Esophagus squamous epithelium (tissue), 5 donors: ENCODE data around the gene MTR. TPM values are rescaled to one million over a fixed set of nuclear protein-coding genes. Genes with fewer than 3 reads are reported as not detected.

ENCODE experiments used
- DNase-seq: peaks from one replicate; lab custom pipeline; 2025; lab: John Stamatoyannopoulos, UW
- H3K27ac ChIP-seq, 4 donors: fragments of 200-600 bp; sonication (generic); one replicate each; pipeline ENCODE4 v1.5.1; 2016 to 2019; ENCODE audit warnings: mild to moderate bottlenecking in 1 of 4
- H3K27me3 ChIP-seq, 4 donors: fragments of 200-600 bp; sonication (generic); 1 replicate in 3 of 4; 2 replicates in 1 of 4; pipeline versions ENCODE4 v1.5.1 to v1.6.0; 2017 to 2021; ENCODE audit warnings: antibody characterized with exemption in 1 of 4
- H3K36me3 ChIP-seq, 3 donors: fragments of 200-600 bp; sonication (generic); one replicate each; pipeline ENCODE4 v1.5.1; 2016 to 2019
- H3K4me1 ChIP-seq, 3 donors: fragments of 200-600 bp; sonication (generic); one replicate each; pipeline ENCODE4 v1.5.1; 2017 to 2019
- H3K4me3 ChIP-seq, 4 donors: fragments of 200-600 bp; sonication (generic); 1 replicate in 3 of 4; 2 replicates in 1 of 4; pipeline ENCODE4 v1.5.1; 2016 to 2019; ENCODE audit warnings: mild to moderate bottlenecking in 2 of 4, moderate library complexity in 1 of 4
- H3K9me3 ChIP-seq, 3 donors: fragments of 200-600 bp; sonication (generic); one replicate each; pipeline ENCODE4 v1.5.1; 2016 to 2019
- CTCF ChIP-seq, 6 experiments: fragments of 450-650 bp in 4 of 6; fragments of 200-600 bp in 2 of 6; sonication (generic) in 2 of 6; IDR thresholded peaks; one replicate each; pipeline ENCODE4 v1.5.1; 2016 to 2019; ENCODE audit warnings: antibody characterized with exemption in 6 of 6, mild to moderate bottlenecking in 4 of 6, moderate library complexity in 4 of 6
- POLR2A ChIP-seq, 4 donors: fragments of 450-650 bp; IDR thresholded peaks; one replicate each; pipeline ENCODE4 v1.6.1; 2017; ENCODE audit warnings: antibody characterized with exemption in 4 of 4, mild to moderate bottlenecking in 4 of 4, moderate library complexity in 3 of 4
- WGBS, 2 donors: methylation state at CpG; one replicate each; pipeline ENCODE4 v1.1.5; 2018; 5-methylcytosine and 5-hydroxymethylcytosine counted together
- intact Hi-C: fragments of 100-400 bp; cut with DNase I; formaldehyde crosslinking; loops from one replicate; pipeline ENCODE4 v1.15.0; 2022
- total RNA-seq, 4 donors: library from RNA; depleted of rRNA; stranded (reverse); fragments of >200 nt; gene quantifications; one replicate each; pipeline ENCODE4 v1.1.0, GENCODE V29; 2016
- donor health status: DM: yes; HTN: yes; CAD: no.

MTR gene
- total RNA-seq, 4 donors from 2014 or later, result 5.8 to 21.6 (median 9.1) TPM

DNA sequence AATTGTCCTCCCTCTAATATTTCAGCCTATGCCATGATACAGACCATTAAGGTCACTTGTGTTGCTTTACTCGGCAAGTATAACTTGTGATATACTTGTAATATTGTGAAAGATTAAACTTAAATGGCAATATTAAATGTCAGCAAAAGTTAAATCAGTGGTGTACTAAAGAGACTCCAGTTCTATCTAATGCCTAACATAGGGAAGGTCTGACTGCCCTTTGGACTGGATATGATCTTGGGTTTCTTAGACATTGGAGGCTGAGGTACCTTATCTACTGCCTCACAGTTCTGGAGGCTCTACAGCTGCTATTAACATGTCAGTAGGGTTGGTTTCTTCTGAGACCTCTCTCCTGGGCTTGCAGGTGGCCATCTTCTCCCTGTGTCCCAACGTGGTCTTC lies 119.3 kb downstream of the MTR start:
- no peaks in the 10 kb centered on the region for H3K27me3 ChIP-seq
- H3K27ac ChIP-seq, result no peak overlapping the region
- no peaks in the 10 kb centered on the region for H3K36me3 ChIP-seq
- no peak for DNase-seq
- 62 to 70% methylated on average over 2 of the region's 2 CpGs for WGBS, 2 donors
- no peaks in the 10 kb centered on the region for H3K4me1 ChIP-seq
- intact Hi-C loops, result no loop called here
- H3K9me3 ChIP-seq, result peaks cover 0 to 6% (median 0%) of the 10 kb centered on the region in 3 donors
- no peak for TF ChIP-seq CTCF (IDR thresholded peaks at IDR 0.05)
- TF ChIP-seq POLR2A (IDR thresholded peaks at IDR 0.05), result no peak
- no peak overlapping the region for H3K4me3 ChIP-seq

DNA sequence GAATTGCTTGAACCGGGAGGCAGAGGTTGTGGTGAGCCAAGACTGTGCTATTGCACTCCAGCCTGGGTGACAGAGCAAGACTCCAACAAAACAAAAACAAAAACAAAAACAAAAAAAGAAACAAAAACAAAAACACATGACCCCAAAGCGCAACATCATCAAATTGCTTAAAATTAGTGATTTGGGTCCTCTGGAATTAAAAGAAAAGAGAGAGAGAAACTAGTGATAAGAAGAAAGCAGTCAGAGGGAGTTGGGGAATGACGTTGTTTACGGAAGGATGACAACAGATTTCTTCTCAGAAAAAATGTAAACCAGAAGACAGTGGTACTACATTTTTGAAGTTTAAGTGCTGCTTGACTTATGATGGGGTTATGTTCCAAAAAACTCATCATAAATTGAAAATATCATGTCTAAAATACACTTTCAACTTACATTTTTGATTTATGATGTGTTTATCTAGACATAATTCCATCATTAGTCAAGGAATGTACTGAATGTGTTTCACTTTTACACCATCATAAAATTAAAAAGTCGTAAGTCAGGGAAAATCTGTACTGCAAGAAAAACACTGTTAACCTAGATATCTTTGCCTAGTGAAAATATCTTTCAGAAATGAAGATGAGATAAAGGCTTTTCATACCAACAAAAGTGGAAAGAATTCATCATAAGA lies 121.2 kb downstream of the MTR start:
- Histone ChIP-seq H3K4me3 (no peak overlapping the region), H3K4me1 (no peaks in the 10 kb centered on the region), H3K9me3 (peaks cover 0 to 6% (median 0%) of the 10 kb centered on the region in 3 donors), H3K27me3 (no peaks in the 10 kb centered on the region), H3K27ac (no peak overlapping the region), H3K36me3 (no peaks in the 10 kb centered on the region)
- DNase-seq, result no peak
- 78 to 94% methylated on average over 5 of the region's 5 CpGs for WGBS, 2 donors
- intact Hi-C loops, result no loop called here
- no peak for TF ChIP-seq POLR2A (IDR thresholded peaks at IDR 0.05)
- TF ChIP-seq CTCF (IDR thresholded peaks at IDR 0.05), result no peak

GRCh38 chr1:236917448-236917847 lies 122.4 kb downstream of the MTR start:
- no peak for DNase-seq
- H3K36me3 ChIP-seq, result no peaks in the 10 kb centered on the region

GRCh38 chr1:236920286-236920894 lies 125.3 kb downstream of the MTR start:
- no peaks in the 10 kb centered on the region for H3K36me3 ChIP-seq
- WGBS, 2 donors, result 51 to 64% methylated on average over 3 of the region's 3 CpGs
- intact Hi-C loops, result no loop called here

More at GRCh38 chr1:236917448-236917847, 122.4 kb downstream of the MTR start:
- Histone ChIP-seq H3K9me3 (peaks cover 0 to 6% (median 0%) of the 10 kb centered on the region in 3 donors), H3K4me1 (no peaks in the 10 kb centered on the region), H3K4me3 (no peak overlapping the region), H3K27ac (no peak overlapping the region), H3K27me3 (no peaks in the 10 kb centered on the region)
- TF ChIP-seq CTCF (IDR thresholded peaks at IDR 0.05) (no peak), POLR2A (IDR thresholded peaks at IDR 0.05) (no peak)
- 100% methylated on average over 1 of the region's 1 CpG for WGBS, 2 donors
- intact Hi-C loops, result no loop called here

DNA sequence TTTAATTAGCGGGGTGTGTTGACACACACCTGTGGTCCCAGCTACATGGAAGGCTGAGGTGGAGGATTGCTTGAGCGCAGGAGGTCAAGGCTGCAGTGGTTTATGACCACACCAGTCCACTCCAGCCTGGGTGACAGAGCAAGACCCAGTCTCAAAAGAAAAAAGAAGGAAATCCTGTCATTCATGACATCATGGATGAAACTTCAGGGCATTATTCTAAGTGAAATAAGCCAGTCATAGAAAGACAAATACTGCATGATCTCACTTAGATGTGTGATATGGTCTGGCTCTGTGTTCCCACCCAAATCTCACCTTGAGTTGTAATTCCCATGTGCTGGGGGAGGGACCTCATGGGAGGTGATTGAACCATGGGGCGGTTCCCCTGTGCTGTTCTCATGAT lies 126.5 kb downstream of the MTR start:
- no peak overlapping the region for H3K4me3 ChIP-seq

More at GRCh38 chr1:236920286-236920894, 125.3 kb downstream of the MTR start:
- H3K4me1 ChIP-seq, result no peaks in the 10 kb centered on the region
- H3K27me3 ChIP-seq, result no peaks in the 10 kb centered on the region
- TF ChIP-seq POLR2A (IDR thresholded peaks at IDR 0.05), result no peak
- no peak for DNase-seq
- H3K4me3 ChIP-seq, result no peak overlapping the region
- H3K27ac ChIP-seq, result no peak overlapping the region
- H3K9me3 ChIP-seq, result peaks cover 0 to 6% (median 0%) of the 10 kb centered on the region in 3 donors

More for the DNA sequence above, 126.5 kb downstream of the MTR start:
- intact Hi-C loops, result no loop called here
- DNase-seq, result no peak
- Histone ChIP-seq H3K36me3 (no peaks in the 10 kb centered on the region), H3K27ac (no peak overlapping the region), H3K27me3 (no peaks in the 10 kb centered on the region), H3K4me1 (no peaks in the 10 kb centered on the region), H3K9me3 (peaks cover 0 to 6% (median 0%) of the 10 kb centered on the region in 3 donors)
- TF ChIP-seq CTCF (IDR thresholded peaks at IDR 0.05), result no peak
- no peak for TF ChIP-seq POLR2A (IDR thresholded peaks at IDR 0.05)
- 86 to 87% methylated on average over 3 of the region's 3 CpGs for WGBS, 2 donors
